Gastrocnemius medialis (tissue), 4 donors: ENCODE measurements around the gene DYRK1A.

Experiments used
- CTCF ChIP-seq, 5 experiments: fragments of 450-650 bp in 3 of 5; fragments of 200-600 bp in 2 of 5; sonication (generic) in 2 of 5; IDR thresholded peaks in 4 of 5; conservative IDR thresholded peaks in 1 of 5; 1 replicate in 4 of 5; 2 replicates in 1 of 5; pipeline ENCODE4 v1.5.1; 2016 to 2019; ENCODE audit warnings: antibody characterized with exemption in 5 of 5, mild to moderate bottlenecking in 3 of 5, moderate library complexity in 3 of 5
- POLR2A ChIP-seq, 2 donors: fragments of 450-650 bp; IDR thresholded peaks; one replicate each; pipeline ENCODE4 v1.6.1; 2017; ENCODE audit warnings: antibody characterized with exemption in 2 of 2, mild to moderate bottlenecking in 2 of 2, moderate library complexity in 2 of 2

- no peak for TF ChIP-seq CTCF (IDR thresholded peaks at IDR 0.05 in 4 of 5, conservative IDR thresholded peaks at IDR 0.05 in 1 of 5)
- no peak for TF ChIP-seq POLR2A (IDR thresholded peaks at IDR 0.05)
Observed at GRCh38 chr21:37375866-37376574, 9.4 kb downstream of the DYRK1A start.
